Measurements from ENCODE around the gene ZNF597. TPM values are rescaled to one million over a fixed set of nuclear protein-coding genes. Genes with fewer than 3 reads are reported as not detected.
"Not testable (repeated sequence)": the region's sequence is repeated elsewhere in the genome, so short reads cannot be mapped to it uniquely, and the experiment has no call there.

The ZNF597 gene
- total RNA-seq, 2 donors from 2014 or later, result 2.1 to 9.5 TPM

DNA sequence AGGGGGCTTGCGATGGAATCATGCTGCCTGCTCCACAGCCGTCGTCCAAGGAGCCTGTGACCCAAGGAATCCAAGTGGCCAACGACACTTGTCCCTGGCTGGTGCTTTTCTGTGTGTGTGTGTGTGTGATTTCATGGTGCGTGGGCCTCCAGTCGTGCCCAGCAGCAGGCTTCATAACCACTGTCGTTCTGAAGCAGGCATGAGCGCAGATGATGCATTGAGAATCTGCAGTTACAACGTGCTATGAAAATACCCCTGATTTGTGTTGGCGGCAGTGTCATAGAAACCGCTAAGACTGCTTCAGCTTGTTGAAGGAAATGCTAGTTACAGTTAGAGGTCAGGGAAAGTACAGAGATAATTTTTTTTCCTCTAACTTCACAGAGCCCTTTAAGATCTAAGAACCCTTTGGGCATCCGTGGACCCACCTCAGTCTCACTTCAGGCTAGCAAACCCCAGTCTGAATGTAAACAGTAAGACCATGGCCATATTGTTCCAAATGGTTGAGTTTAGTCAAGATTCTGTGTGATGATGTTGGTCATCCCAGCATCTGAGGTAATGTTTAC, 36.4 kb upstream of the ZNF597 start:
- intact Hi-C loops (cut with DNase I), result no loop called here
- Histone ChIP-seq H3K4me3 (no peak overlapping the region), H3K27me3 (replicated peaks; ENCODE audit: insufficient read depth) (no peaks in the 10 kb centered on the region), H3K4me1 (replicated peaks) (no peaks in the 10 kb centered on the region), H3K27ac (no peak overlapping the region), H3K9me3 (no peaks in the 10 kb centered on the region), H3K36me3 (peaks cover 9 to 10% of the 10 kb centered on the region in 2 donors)
- 93% methylated on average over 12 of the region's 12 CpGs for WGBS
- no peak for TF ChIP-seq POLR2AphosphoS5 (IDR thresholded peaks at IDR 0.05)
- no peak for TF ChIP-seq POLR2A (IDR thresholded peaks at IDR 0.05)
- no peak for TF ChIP-seq CTCF (IDR thresholded peaks at IDR 0.05)
- no peak for DNase-seq (ENCODE audit: low spot score)

- Histone ChIP-seq H3K27me3 (replicated peaks; ENCODE audit: insufficient read depth) (no peaks in the 10 kb centered on the region), H3K36me3 (peaks cover 3 to 7% of the 10 kb centered on the region in 2 donors), H3K9me3 (no peaks in the 10 kb centered on the region), H3K4me1 (replicated peaks) (no peaks in the 10 kb centered on the region), H3K27ac (no peak overlapping the region), H3K4me3 (no peak overlapping the region)
- DNase-seq (ENCODE audit: low spot score), result no peak
- no peak for TF ChIP-seq POLR2AphosphoS5 (IDR thresholded peaks at IDR 0.05)
- no peak for TF ChIP-seq POLR2A (IDR thresholded peaks at IDR 0.05)
- TF ChIP-seq CTCF (IDR thresholded peaks at IDR 0.05), result no peak
- 72% methylated on average over 11 of the region's 11 CpGs for WGBS
- intact Hi-C loops (cut with DNase I), result no loop called here
Observed at GRCh38 chr16:3478242-3478925, 35.1 kb upstream of the ZNF597 start.

GRCh38 chr16:3476409-3476808, 33.1 kb upstream of the ZNF597 start:
- Histone ChIP-seq H3K27me3 (replicated peaks; ENCODE audit: insufficient read depth) (no peaks in the 10 kb centered on the region), H3K9me3 (no peaks in the 10 kb centered on the region), H3K36me3 (peaks cover 0 to 7% of the 10 kb centered on the region in 2 donors), H3K4me3 (no peak overlapping the region), H3K27ac (no peak overlapping the region), H3K4me1 (replicated peaks) (no peaks in the 10 kb centered on the region)
- 86% methylated on average over 3 of the region's 3 CpGs for WGBS
- intact Hi-C loops (cut with DNase I), result no loop called here
- DNase-seq (ENCODE audit: low spot score), result no peak
- TF ChIP-seq CTCF (IDR thresholded peaks at IDR 0.05) (no peak), POLR2A (IDR thresholded peaks at IDR 0.05) (no peak), POLR2AphosphoS5 (IDR thresholded peaks at IDR 0.05) (no peak)

GRCh38 chr16:3475604-3476375, 32.5 kb upstream of the ZNF597 start:
- no peaks in the 10 kb centered on the region for H3K27me3 ChIP-seq (replicated peaks; ENCODE audit: insufficient read depth)
- peaks cover 0 to 7% of the 10 kb centered on the region in 2 donors for H3K36me3 ChIP-seq
- H3K27ac ChIP-seq, result no peak overlapping the region
- H3K4me1 ChIP-seq (replicated peaks), result no peaks in the 10 kb centered on the region
- 89% methylated on average over 28 of the region's 29 CpGs for WGBS
- intact Hi-C loops (cut with DNase I), result no loop called here
- no peaks in the 10 kb centered on the region for H3K9me3 ChIP-seq
- H3K4me3 ChIP-seq, result no peak overlapping the region
- DNase-seq (ENCODE audit: low spot score), result no peak
- TF ChIP-seq CTCF (IDR thresholded peaks at IDR 0.05), result no peak
- TF ChIP-seq POLR2AphosphoS5 (IDR thresholded peaks at IDR 0.05), result no peak
- no peak for TF ChIP-seq POLR2A (IDR thresholded peaks at IDR 0.05)

DNA sequence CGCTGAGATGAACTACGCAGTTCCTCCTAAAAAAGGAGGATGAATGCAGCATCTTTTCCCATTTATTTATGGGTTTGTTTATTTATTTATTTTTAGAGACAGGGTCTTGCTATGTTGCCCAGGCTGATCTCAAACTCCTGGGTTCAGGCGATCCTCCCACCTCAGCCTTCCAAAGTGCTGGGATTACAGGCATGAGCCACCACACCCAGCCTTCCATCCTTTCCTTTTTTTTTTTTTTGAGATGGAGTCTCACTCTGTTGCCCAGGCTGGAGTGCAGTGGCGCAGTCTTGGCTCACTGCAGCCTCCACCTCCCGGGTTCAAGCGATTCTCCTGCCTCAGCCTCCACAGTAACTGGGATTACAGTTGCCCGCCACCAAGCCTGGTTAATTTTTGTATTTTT, 31.6 kb upstream of the ZNF597 start:
- H3K27me3 ChIP-seq (replicated peaks; ENCODE audit: insufficient read depth); intact Hi-C loops (cut with DNase I); H3K4me3 ChIP-seq; H3K4me1 ChIP-seq (replicated peaks); H3K36me3 ChIP-seq; H3K27ac ChIP-seq; H3K9me3 ChIP-seq; DNase-seq (ENCODE audit: low spot score): not testable (repeated sequence)
- 96% methylated on average over 7 of the region's 7 CpGs for WGBS

Measured in prostate gland (tissue), 2 donors.